HepG2 (cell line): ENCODE results near the gene PRKAR2A. TPM values are rescaled to one million over a fixed set of nuclear protein-coding genes. Genes with fewer than 3 reads are reported as not detected.

Experiments
- ATAC-seq: fragments of 200-7000 bp; cut with Tn5 transposase; 3 replicates; pipeline ENCODE4 v1.9.1; 2020; ENCODE audit warnings: mild to moderate bottlenecking, moderate library complexity
- BruUV-seq: library from RNA; stranded (reverse); fragments of 400-500 nt; replicated peaks from 2 replicates; lab custom pipeline; 2021; lab: Mats Ljungman, UMichigan
- CTCF ChIA-PET: fragments of 300-600 bp; formaldehyde crosslinking; extraction: SDS; loops from one replicate; lab custom pipeline; 2021; ENCODE audit warnings: low total read pairs, inconsistent platforms, low intra/inter-chr PET ratio; lab: Yijun Ruan, JAX
- POLR2A ChIA-PET: fragments of 350-600 bp; sonication (Branson Sonifier 250); formaldehyde crosslinking; loops from one replicate; lab custom pipeline; 2020; ENCODE audit warnings: antibody characterized with exemption, inconsistent platforms; lab: Yijun Ruan, JAX
- DNase-seq: peaks from one replicate; pipeline ENCODE4 v3.0.0-alpha.2; 2015; ENCODE audit warnings: low spot score
- FAIRE-seq: peaks from 3 replicates; lab custom pipeline; 2011; peaks lifted over from hg19 to GRCh38; lab: Jason Lieb, UNC
- H2AFZ ChIP-seq: one replicate; pipeline ENCODE4 v1.6.1; 2011; ENCODE audit warnings: low read length, inconsistent platforms
- H3K27ac ChIP-seq: fragments of 300-600 bp; 3 replicates; pipeline ENCODE4 v1.8.0; 2011; ENCODE audit warnings: mixed run types, mild to moderate bottlenecking, mixed read lengths, low read length, inconsistent platforms; ENCODE audit not compliant: insufficient read depth; ENCODE audit errors: extremely low read length
- H3K27me3 ChIP-seq, 2 experiments: fragments of 200-600 bp in 1 of 2; 2 replicates in 1 of 2; 3 replicates in 1 of 2; pipeline versions ENCODE4 v1.6.0 to v1.8.0; 2011; ENCODE audit warnings: low read length in 2 of 2, mild to moderate bottlenecking in 2 of 2, moderate library complexity in 2 of 2, inconsistent platforms in 1 of 2; ENCODE audit not compliant: insufficient read depth in 2 of 2, control insufficient read depth in 1 of 2
- H3K36me3 ChIP-seq, 2 experiments: fragments of 200-600 bp in 1 of 2; replicated peaks in 1 of 2; 2 replicates in 1 of 2; 3 replicates in 1 of 2; pipeline versions ENCODE4 v1.5.1 to v1.8.0; 2011; ENCODE audit warnings: low read length in 2 of 2, inconsistent platforms in 1 of 2; ENCODE audit not compliant: insufficient read depth in 2 of 2, control insufficient read depth in 1 of 2
- H3K4me1 ChIP-seq: 2 replicates; pipeline ENCODE4 v1.5.1; 2012; ENCODE audit warnings: low read length, inconsistent platforms; ENCODE audit not compliant: insufficient read depth
- H3K4me2 ChIP-seq: 2 replicates; pipeline ENCODE4 v1.6.0; 2011; ENCODE audit warnings: low read depth, low read length, inconsistent platforms
- H3K4me3 ChIP-seq, 3 experiments: fragments of 200-600 bp in 1 of 3; sonication (generic), shearing (Covaris generic) in 1 of 3; replicated peaks in 1 of 3; 2 replicates each; pipeline ENCODE4 v1.5.1; 2011 to 2016; ENCODE audit warnings: low read length in 3 of 3, inconsistent platforms in 2 of 3, low read depth in 2 of 3, mild to moderate bottlenecking in 2 of 3, control low read depth in 1 of 3, mixed read lengths in 1 of 3; ENCODE audit not compliant: insufficient read depth in 1 of 3
- H3K79me2 ChIP-seq: one replicate; pipeline ENCODE4 v1.6.1; 2011; ENCODE audit warnings: low read length, inconsistent platforms; ENCODE audit not compliant: insufficient read depth
- H3K9ac ChIP-seq: 2 replicates; pipeline ENCODE4 v1.6.0; 2011; ENCODE audit warnings: mild to moderate bottlenecking, low read depth, low read length, inconsistent platforms; ENCODE audit not compliant: insufficient read depth
- H3K9me3 ChIP-seq: 2 replicates; pipeline ENCODE4 v1.5.1; 2012; ENCODE audit warnings: mild to moderate bottlenecking, low read length
- H4K20me1 ChIP-seq: 2 replicates; pipeline ENCODE4 v1.6.0; 2011; ENCODE audit warnings: inconsistent platforms, mild to moderate bottlenecking, low read length, moderate library complexity; ENCODE audit not compliant: insufficient read depth
- E2F5 ChIP-seq: sonication (generic); formaldehyde crosslinking; conservative IDR thresholded peaks from 2 replicates; pipeline ENCODE4 v1.4.0; 2020; ENCODE audit warnings: missing genetic modification reagents
- KMT2A ChIP-seq: sonication (generic); formaldehyde crosslinking; IDR thresholded peaks from 2 replicates; pipeline ENCODE4 v1.4.0; 2020; ENCODE audit warnings: missing genetic modification reagents
- MXI1 ChIP-seq: IDR thresholded peaks from 3 replicates; pipeline ENCODE4 v1.6.1; 2012; ENCODE audit warnings: low read depth, low read length, inconsistent platforms, borderline replicate concordance
- NBN ChIP-seq: fragments of 450-650 bp; conservative IDR thresholded peaks from 2 replicates; pipeline ENCODE4 v1.6.1; 2017
- NFYB ChIP-seq: sonication (generic); formaldehyde crosslinking; IDR thresholded peaks from 2 replicates; pipeline ENCODE4 v1.4.0; 2020; ENCODE audit warnings: missing genetic modification reagents
- NR1H2 ChIP-seq: sonication (generic); formaldehyde crosslinking; IDR thresholded peaks from 2 replicates; pipeline ENCODE4 v1.8.1; 2022; ENCODE audit warnings: low read depth, missing genetic modification reagents, borderline replicate concordance
- NR2F1 ChIP-seq, 2 experiments: fragments of 450-650 bp in 1 of 2; formaldehyde crosslinking in 1 of 2; IDR thresholded peaks; 2 replicates each; pipeline versions ENCODE4 v1.5.0 to v1.6.1; 2016 to 2020; ENCODE audit warnings: mild to moderate bottlenecking in 1 of 2, missing compliant biosample characterization in 1 of 2, missing genetic modification reagents in 1 of 2, moderate library complexity in 1 of 2
- POGZ ChIP-seq: sonication (generic); formaldehyde crosslinking; IDR thresholded peaks from 2 replicates; pipeline ENCODE4 v1.4.0; 2020; ENCODE audit warnings: mild to moderate bottlenecking, missing genetic modification reagents
- TOPORS ChIP-seq: sonication (generic); formaldehyde crosslinking; IDR thresholded peaks from 2 replicates; pipeline ENCODE4 v1.8.0; 2023; ENCODE audit warnings: mild to moderate bottlenecking, missing genetic modification reagents
- ZBTB1 ChIP-seq: sonication (generic); formaldehyde crosslinking; IDR thresholded peaks from 2 replicates; pipeline ENCODE4 v1.4.0; 2020; ENCODE audit warnings: missing genetic modification reagents, borderline replicate concordance
- ZFP1 ChIP-seq: IDR thresholded peaks from 2 replicates; pipeline ENCODE4 v1.6.1; 2016
- ZNF296 ChIP-seq: sonication (generic); formaldehyde crosslinking; conservative IDR thresholded peaks from 2 replicates; pipeline ENCODE4 v1.5.0; 2020; ENCODE audit warnings: mild to moderate bottlenecking, missing genetic modification reagents
- ZNF567 ChIP-seq: sonication (generic); formaldehyde crosslinking; IDR thresholded peaks from 2 replicates; pipeline ENCODE4 v1.8.1; 2023; ENCODE audit warnings: mild to moderate bottlenecking, missing genetic modification reagents, borderline replicate concordance
- ZNF619 ChIP-seq: sonication (generic); formaldehyde crosslinking; IDR thresholded peaks from 2 replicates; pipeline ENCODE4 v1.4.0; 2020; ENCODE audit warnings: mild to moderate bottlenecking, missing genetic modification reagents
- WGBS: methylation state at CpG from one replicate; pipeline ENCODE4 v1.1.6; 2017; ENCODE audit warnings: low lambda C conversion rate; 5-methylcytosine and 5-hydroxymethylcytosine counted together
- in situ Hi-C: cut with HindIII; loops from 2 replicates; pipeline ENCODE4 v1.10.0; 2017; ENCODE audit warnings: low pct_unique_long_range_greater_than_20kb; ENCODE audit not compliant: extremely low pct_ligation_motif_present
- intact Hi-C: fragments of 100-400 bp; cut with micrococcal nuclease; formaldehyde crosslinking; loops from one replicate; pipeline ENCODE4 v1.10.0; 2022; ENCODE audit not compliant: unreplicated experiment
- polyA plus RNA-seq, 8 experiments: library from polyadenylated mRNA; depleted of rRNA in 3 of 8; stranded (reverse) in 7 of 8; unstranded in 1 of 8; fragments of >200 nt; fragmentation: Illumina TruSeq in 4 of 8; extraction: Trizol in 4 of 8; gene quantifications; 2 replicates each; pipeline versions ENCODE4 v1.2.1 to v1.2.3, GENCODE V29; 2011 to 2016; ENCODE audit warnings: low read depth in 4 of 8, missing spikeins in 1 of 8, mixed read lengths in 1 of 8; ENCODE audit not compliant: insufficient read depth in 1 of 8
- total RNA-seq, 5 experiments: library from RNA; depleted of rRNA; stranded (reverse); fragments of >200 nt; fragmentation: Illumina TruSeq; extraction: Trizol; gene quantifications; 2 replicates each; pipeline ENCODE4 v1.2.3, GENCODE V29; 2016; ENCODE audit warnings: low read depth in 1 of 5

The PRKAR2A gene
- total and polyA plus RNA-seq, 2 of the 13 experiments (the other 11 are each of a cell fraction or from before 2014, with no cell fraction given), result 11.8 to 29.2 TPM

DNA sequence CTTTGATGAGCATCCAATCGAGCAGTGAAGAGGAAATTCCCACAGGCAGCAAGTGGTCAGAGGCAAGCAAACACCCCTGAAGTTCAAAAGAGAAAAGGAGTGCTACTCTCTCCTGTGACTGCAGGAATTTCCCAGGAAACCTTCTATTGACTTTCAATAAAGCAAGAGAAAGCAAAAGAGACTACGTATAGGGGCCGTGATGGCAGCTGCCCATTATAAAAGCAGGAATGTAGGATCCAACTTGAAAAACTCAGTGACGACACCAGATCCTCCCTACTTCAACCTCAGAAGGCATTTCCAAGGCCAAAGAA lies 77.5 kb downstream of the PRKAR2A start:
- TF ChIP-seq NR2F1 (CRISPR knock-in tag; IDR thresholded peaks at IDR 0.05), result no peak
- no peak for TF ChIP-seq KMT2A (CRISPR knock-in tag)
- no peak for TF ChIP-seq ZNF567 (CRISPR knock-in tag)
- TF ChIP-seq NFYB (CRISPR knock-in tag), result no peak
- TF ChIP-seq ZNF619 (CRISPR knock-in tag), result no peak
- no peak for TF ChIP-seq E2F5 (CRISPR knock-in tag)
- TF ChIP-seq ZBTB1 (CRISPR knock-in tag), result no peak
- no peak for TF ChIP-seq ZFP1 (CRISPR knock-in tag)
- no peak for TF ChIP-seq ZNF296 (CRISPR knock-in tag)
- no peak for TF ChIP-seq POGZ (CRISPR knock-in tag)
- no peak for TF ChIP-seq MXI1
- no peak for TF ChIP-seq NBN
- TF ChIP-seq NR1H2 (CRISPR knock-in tag), result no peak
- TF ChIP-seq TOPORS, result no peak
- intact Hi-C loops (no loop called here), in situ Hi-C loops (no loop called here)
- POLR2A ChIA-PET, result no interaction called here
- Histone ChIP-seq H3K9ac (no peak overlapping the region), H3K4me2 (no peak overlapping the region), H3K27ac (no peak overlapping the region), H3K9me3 (no peaks in the 10 kb centered on the region), H2AFZ (no peak overlapping the region), H3K36me3 (peaks cover 8 to 31% of the 10 kb centered on the region in 2 experiments; a peak in 4 of 5 replicates), H4K20me1 (no peaks in the 10 kb centered on the region), H3K4me1 (no peaks in the 10 kb centered on the region), H3K27me3 (no peaks in the 10 kb centered on the region), H3K4me3 (no peak overlapping the region), H3K79me2 (no peaks in the 10 kb centered on the region)
- DNase-seq, result no peak
- FAIRE-seq, result no peak
- no peak for ATAC-seq
- no TSS peak for BruUV-seq
- CTCF ChIA-PET, result no interaction called here
- 90% methylated on average over 4 of the region's 4 CpGs for WGBS
